Measurements from ENCODE around the gene ANOS1. TPM values are rescaled to one million over a fixed set of nuclear protein-coding genes. Genes with fewer than 3 reads are reported as not detected.

ANOS1 gene
- total RNA-seq, 1 experiment from 2014 or later = 54.9 TPM

DNA sequence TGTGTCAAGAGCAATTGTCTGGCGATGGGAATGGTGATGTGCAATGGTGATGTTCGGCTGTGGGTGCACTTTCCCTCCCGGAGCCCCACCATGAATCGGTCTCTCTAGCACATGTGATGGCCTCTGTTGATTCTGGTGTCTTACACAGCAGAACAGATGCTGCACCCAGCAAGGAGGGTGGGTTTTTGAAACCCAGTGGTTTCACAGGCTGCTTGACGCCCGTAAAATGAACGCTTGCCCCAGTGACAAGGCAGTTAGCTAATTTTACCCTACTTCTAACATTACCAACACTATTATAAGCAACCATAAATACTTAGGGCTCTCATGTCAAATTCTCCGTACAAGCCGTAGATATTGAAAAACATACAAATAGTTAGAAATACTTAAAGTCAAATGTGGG lies 5.9 kb upstream of the ANOS1 start:
- Histone ChIP-seq H3K14ac (ENCODE audit: insufficient read depth, low read length) (no peak overlapping the region), H3K23me2 (ENCODE audit: insufficient read length, low read depth, low read length, poor library complexity, severe bottlenecking) (no peaks in the 10 kb centered on the region), H4K91ac (ENCODE audit: insufficient read length, low read depth, low read length) (no peak overlapping the region), H3K27me3 (ENCODE audit: insufficient read depth, low read length) (no peaks in the 10 kb centered on the region; the same call in 1 of the 2 replicates), H4K5ac (ENCODE audit: insufficient read length, low read depth, low read length) (no peak overlapping the region), H3K56ac (ENCODE audit: insufficient read length, low read depth, low read length) (no peak overlapping the region), H4K8ac (replicated peaks; ENCODE audit: insufficient read length, low read depth, low read length) (no peak overlapping the region), H2AFZ (ENCODE audit: low read length) (no peak overlapping the region), H2BK120ac (ENCODE audit: low read depth, low read length, poor library complexity, severe bottlenecking) (no peak overlapping the region), H3K4me2 (ENCODE audit: insufficient read depth, insufficient read length, low read length) (no peak overlapping the region), H4K20me1 (ENCODE audit: control insufficient read depth, insufficient read depth, insufficient read length) (no peaks in the 10 kb centered on the region), H2BK5ac (ENCODE audit: insufficient read length, low read length) (no peak overlapping the region), H3K18ac (ENCODE audit: insufficient read length, low read depth, low read length) (no peak overlapping the region), H2BK12ac (ENCODE audit: insufficient read length, low read depth, low read length) (no peak overlapping the region), H3T11ph (ENCODE audit: low read length) (no peak overlapping the region), H3K79me2 (ENCODE audit: insufficient read depth, low read length) (no peaks in the 10 kb centered on the region), H3K9me3 (ENCODE audit: control insufficient read depth, low read depth, low read length) (no peaks in the 10 kb centered on the region), H2AK5ac (ENCODE audit: insufficient read length, low read length) (no peak overlapping the region), H2BK15ac (ENCODE audit: low read depth, low read length) (no peak overlapping the region), H3K27ac (ENCODE audit: insufficient read length, low read depth, low read length) (no peak overlapping the region), H3K9ac (ENCODE audit: extremely low read depth, insufficient read length, low read length) (no peak overlapping the region), H3K4ac (ENCODE audit: low read depth, low read length) (no peak overlapping the region), H3K23ac (ENCODE audit: insufficient read length, low read depth, low read length) (no peak overlapping the region), H3K4me1 (ENCODE audit: insufficient read depth, low read length) (peaks cover 2% of the 10 kb centered on the region; the same call in 1 of the 2 replicates), H3K79me1 (ENCODE audit: insufficient read depth, low read depth, low read length, poor library complexity, severe bottlenecking) (no peaks in the 10 kb centered on the region), H2BK20ac (ENCODE audit: low read depth, low read length, poor library complexity, severe bottlenecking) (no peak overlapping the region)
- no peak overlapping the region; a peak in 1 of 7 replicates for H3K27ac Mint-ChIP-seq
- H3K27me3 Mint-ChIP-seq (ENCODE audit: low read depth) = peaks cover 7% of the 10 kb centered on the region
- H3K4me3 Mint-ChIP-seq = no peak overlapping the region
- TF ChIP-seq, protein P1, sequence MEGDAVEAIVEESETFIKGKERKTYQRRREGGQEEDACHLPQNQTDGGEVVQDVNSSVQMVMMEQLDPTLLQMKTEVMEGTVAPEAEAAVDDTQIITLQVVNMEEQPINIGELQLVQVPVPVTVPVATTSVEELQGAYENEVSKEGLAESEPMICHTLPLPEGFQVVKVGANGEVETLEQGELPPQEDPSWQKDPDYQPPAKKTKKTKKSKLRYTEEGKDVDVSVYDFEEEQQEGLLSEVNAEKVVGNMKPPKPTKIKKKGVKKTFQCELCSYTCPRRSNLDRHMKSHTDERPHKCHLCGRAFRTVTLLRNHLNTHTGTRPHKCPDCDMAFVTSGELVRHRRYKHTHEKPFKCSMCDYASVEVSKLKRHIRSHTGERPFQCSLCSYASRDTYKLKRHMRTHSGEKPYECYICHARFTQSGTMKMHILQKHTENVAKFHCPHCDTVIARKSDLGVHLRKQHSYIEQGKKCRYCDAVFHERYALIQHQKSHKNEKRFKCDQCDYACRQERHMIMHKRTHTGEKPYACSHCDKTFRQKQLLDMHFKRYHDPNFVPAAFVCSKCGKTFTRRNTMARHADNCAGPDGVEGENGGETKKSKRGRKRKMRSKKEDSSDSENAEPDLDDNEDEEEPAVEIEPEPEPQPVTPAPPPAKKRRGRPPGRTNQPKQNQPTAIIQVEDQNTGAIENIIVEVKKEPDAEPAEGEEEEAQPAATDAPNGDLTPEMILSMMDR (conservative IDR thresholded peaks at IDR 0.05) = no peak
- H3K36me3 Mint-ChIP-seq (ENCODE audit: insufficient read depth in 1 of 3, low read depth in 3 of 3) = no peaks in the 10 kb centered on the region; a peak in 2 of 7 replicates
- no peaks in the 10 kb centered on the region; a peak in 1 of 5 replicates for H3K9me3 Mint-ChIP-seq
- no CpG with 5 or more reads among the region's 9 CpGs for WGBS (ENCODE audit: extremely low coverage, insufficient read length, low lambda C conversion rate)
- peaks cover 20 to 29% of the 10 kb centered on the region in 2 experiments for H3K4me1 Mint-ChIP-seq
- no peak for DNase-seq
